ENCODE results near the gene ZNF438. TPM values are rescaled to one million over a fixed set of nuclear protein-coding genes. Genes with fewer than 3 reads are reported as not detected.

ZNF438 gene
- total and polyA plus RNA-seq, 10 of the 15 experiments (the other 5 are each of a cell fraction or from before 2014, with no cell fraction given): 0.93 to 5.2 (median 1.9) TPM

GRCh38 chr10:30828164-30828563, 203.5 kb downstream of the ZNF438 start (continued):
- TF ChIP-seq IRF5 (IDR thresholded peaks at IDR 0.05; ENCODE audit: borderline replicate concordance) (no peak), ZBED1 (IDR thresholded peaks at IDR 0.05; ENCODE audit: borderline replicate concordance) (no peak), NR2C2 (IDR thresholded peaks at IDR 0.05; ENCODE audit: borderline replicate concordance, control insufficient read depth, insufficient read length, low read depth) (no peak), CTCF (IDR thresholded peaks at IDR 0.05 in 2 of 3, conservative IDR thresholded peaks at IDR 0.05 in 1 of 3; ENCODE audit: control insufficient read depth in 2 of 3, extremely low read depth in 1 of 3, insufficient read depth in 1 of 3, low read depth in 3 of 3, low read length in 3 of 3) (no peak), ZNF384 (IDR thresholded peaks at IDR 0.05; ENCODE audit: borderline replicate concordance, low read depth, low read length) (no peak)

GRCh38 chr10:30827531-30828120, 204.0 kb downstream of the ZNF438 start:
- FAIRE-seq: no peak
- POLR2A ChIA-PET: no interaction called here

More at GRCh38 chr10:30827531-30828120, 204.0 kb downstream of the ZNF438 start:
- Histone ChIP-seq H4K20me1 (ENCODE audit: control insufficient read depth, insufficient read depth) (no peaks in the 10 kb centered on the region), H3K79me2 (ENCODE audit: control insufficient read depth, insufficient read depth, low read length) (no peaks in the 10 kb centered on the region), H2AFZ (ENCODE audit: control insufficient read depth, low read depth, low read length) (no peak overlapping the region), H3K9me3 (replicated peaks; ENCODE audit: control insufficient read depth, insufficient read depth, low read length) (no peaks in the 10 kb centered on the region), H3K4me2 (ENCODE audit: control insufficient read depth, insufficient read depth) (no peak overlapping the region), H3K9ac (ENCODE audit: control insufficient read depth, insufficient read depth, low read length) (no peak overlapping the region), H3K27me3 (replicated peaks in 1 of 2; ENCODE audit: control insufficient read depth in 2 of 2, insufficient read depth in 2 of 2, low read length in 1 of 2) (no peaks in the 10 kb centered on the region), H3K27ac (ENCODE audit: control insufficient read depth, insufficient read depth) (no peak overlapping the region), H3K36me3 (ENCODE audit: control insufficient read depth in 2 of 2, insufficient read depth in 2 of 2, low read length in 1 of 2) (no peaks in the 10 kb centered on the region), H3K4me1 (ENCODE audit: control insufficient read depth, insufficient read depth, low read length) (no peaks in the 10 kb centered on the region), H3K4me3 (no peak overlapping the region)
- RAD21 ChIA-PET (ENCODE audit: unreplicated experiment): no interaction called here
- SMC1A ChIA-PET (ENCODE audit: uncharacterized antibody, unreplicated experiment): no interaction called here
- no peak for ATAC-seq
- TF ChIP-seq RFX5 (IDR thresholded peaks at IDR 0.05; ENCODE audit: low read depth, low read length) (no peak), RAD21 (IDR thresholded peaks at IDR 0.05; ENCODE audit: insufficient read depth, low read depth, low read length) (no peak), HCFC1 (IDR thresholded peaks at IDR 0.05; ENCODE audit: low read length) (no peak), CHD2 (IDR thresholded peaks at IDR 0.05; ENCODE audit: borderline replicate concordance, low read depth, low read length) (no peak)
- intact Hi-C loops (cut with micrococcal nuclease; ENCODE audit: unreplicated experiment) (no loop called here), in situ Hi-C loops (cut with MboI) (no loop called here)
- 29% methylated on average over 8 of the region's 8 CpGs for WGBS (ENCODE audit: insufficient coverage, insufficient replicate concordance, low lambda C conversion rate, missing lambda C conversion rate)
- DNase-seq (ENCODE audit: low read depth, low spot score): no peak
- CTCF ChIA-PET: no interaction called here
- no TSS peak for BruUV-seq (replicated peaks)
